GM23338 (cell line): Measurements from ENCODE around the gene ZDHHC9. TPM values are rescaled to one million over a fixed set of nuclear protein-coding genes. Genes with fewer than 3 reads are reported as not detected.

Experiments used
- ATAC-seq: fragments of 200-7000 bp; cut with Tn5 transposase; 3 replicates; pipeline ENCODE4 v1.9.1; 2020
- DNase-seq: peaks from one replicate; pipeline ENCODE4 v3.0.0-alpha.2; 2015; ENCODE audit warnings: low spot score
- H2AFZ ChIP-seq: fragments of 200-600 bp; sonication (generic); 2 replicates; pipeline ENCODE4 v1.8.0; 2016; ENCODE audit warnings: antibody characterized with exemption, mild to moderate bottlenecking, moderate library complexity
- H3F3A ChIP-seq: fragments of 200-600 bp; sonication (generic); replicated peaks from 2 replicates; pipeline ENCODE4 v1.8.0; 2017; ENCODE audit warnings: antibody characterized with exemption, mixed run types, low read depth
- H3K27ac ChIP-seq: fragments of 200-600 bp; sonication (generic); 2 replicates; pipeline ENCODE4 v1.6.1; 2016; ENCODE audit warnings: low read depth
- H3K27me3 ChIP-seq: fragments of 200-600 bp; sonication (generic); 2 replicates; pipeline ENCODE4 v1.8.0; 2016; ENCODE audit warnings: mild to moderate bottlenecking, mixed run types, moderate library complexity; ENCODE audit not compliant: insufficient read depth
- H3K36me3 ChIP-seq: fragments of 200-600 bp; sonication (generic); 2 replicates; pipeline ENCODE4 v1.8.0; 2016; ENCODE audit warnings: mild to moderate bottlenecking; ENCODE audit not compliant: insufficient read depth
- H3K4me1 ChIP-seq: fragments of 200-600 bp; sonication (generic); 2 replicates; pipeline ENCODE4 v1.8.0; 2016; ENCODE audit warnings: mild to moderate bottlenecking, moderate library complexity; ENCODE audit not compliant: insufficient read depth
- H3K4me2 ChIP-seq: fragments of 200-600 bp; sonication (generic); 2 replicates; pipeline ENCODE4 v1.7.1; 2017; ENCODE audit warnings: mixed run types
- H3K4me3 ChIP-seq: fragments of 200-600 bp; sonication (generic); 2 replicates; pipeline ENCODE4 v1.6.1; 2016; ENCODE audit warnings: mixed run types
- H3K79me2 ChIP-seq: fragments of 200-600 bp; sonication (generic); replicated peaks from 2 replicates; pipeline ENCODE4 v1.8.0; 2017; ENCODE audit warnings: mild to moderate bottlenecking; ENCODE audit not compliant: insufficient read depth
- H3K9me2 ChIP-seq: fragments of 200-600 bp; sonication (generic); 2 replicates; pipeline ENCODE4 v1.8.0; 2017; ENCODE audit not compliant: insufficient read depth
- H4K20me1 ChIP-seq: fragments of 200-600 bp; sonication (generic); replicated peaks from 2 replicates; pipeline ENCODE4 v1.8.0; 2017; ENCODE audit warnings: mild to moderate bottlenecking; ENCODE audit not compliant: insufficient read depth
- H3K27ac Mint-ChIP-seq: 2 replicates; pipeline ENCODE4 v1.8.0; 2020; ENCODE audit warnings: inconsistent platforms, mild to moderate bottlenecking, moderate library complexity, mixed read lengths
- H3K27me3 Mint-ChIP-seq: 3 replicates; pipeline ENCODE4 v1.8.0; 2022; ENCODE audit warnings: low read depth, mild to moderate bottlenecking, moderate library complexity, mixed read lengths, inconsistent platforms; ENCODE audit not compliant: insufficient read depth, poor library complexity
- H3K36me3 Mint-ChIP-seq: 3 replicates; pipeline ENCODE4 v1.8.0; 2021; ENCODE audit warnings: low read depth, mild to moderate bottlenecking, inconsistent platforms, moderate library complexity, mixed read lengths
- H3K4me1 Mint-ChIP-seq: 3 replicates; pipeline ENCODE4 v1.8.0; 2020; ENCODE audit warnings: mild to moderate bottlenecking, inconsistent platforms, mixed read lengths
- H3K4me3 Mint-ChIP-seq: 3 replicates; pipeline ENCODE4 v1.8.0; 2021; ENCODE audit warnings: moderate library complexity, mild to moderate bottlenecking, inconsistent platforms, mixed read lengths
- H3K9me3 Mint-ChIP-seq: 3 replicates; pipeline ENCODE4 v1.8.0; 2020; ENCODE audit warnings: moderate library complexity, mild to moderate bottlenecking, inconsistent platforms, mixed read lengths
- CREB1 ChIP-seq: fragments of 250-450 bp; sonication (Bioruptor Pico); IDR thresholded peaks from 2 replicates; pipeline ENCODE4 v1.5.0; 2020; ENCODE audit warnings: low read depth, mild to moderate bottlenecking, moderate library complexity
- EZH2 ChIP-seq: fragments of 200-600 bp; sonication (generic); IDR thresholded peaks from one replicate; pipeline ENCODE4 v1.8.0; 2017; ENCODE audit warnings: antibody characterized with exemption, mild to moderate bottlenecking, low read depth; ENCODE audit not compliant: unreplicated experiment
- EZH2phosphoT487 ChIP-seq: fragments of 200-600 bp; sonication (generic); IDR thresholded peaks from one replicate; pipeline ENCODE4 v1.8.1; 2018; ENCODE audit warnings: antibody characterized with exemption; ENCODE audit not compliant: unreplicated experiment
- NANOG ChIP-seq: IDR thresholded peaks from 2 replicates; pipeline ENCODE4 v1.6.1; 2016; ENCODE audit warnings: antibody characterized with exemption, borderline replicate concordance
- POLR2AphosphoS5 ChIP-seq: IDR thresholded peaks from 2 replicates; pipeline ENCODE4 v1.6.1; 2016; ENCODE audit warnings: antibody characterized with exemption, low read depth
- STAT1 ChIP-seq: IDR thresholded peaks from one replicate; pipeline ENCODE4 v1.6.1; 2016; ENCODE audit warnings: antibody characterized with exemption; ENCODE audit not compliant: unreplicated experiment
- ZNF114 ChIP-seq: fragments of 250-450 bp; sonication (Bioruptor Pico); IDR thresholded peaks from 2 replicates; pipeline ENCODE4 v1.5.0; 2020; ENCODE audit warnings: mild to moderate bottlenecking, moderate library complexity
- ZNF331 ChIP-seq: fragments of 250-450 bp; sonication (Bioruptor Pico); IDR thresholded peaks from 2 replicates; pipeline ENCODE4 v1.5.0; 2020; ENCODE audit warnings: low read depth, mild to moderate bottlenecking, moderate library complexity
- polyA plus RNA-seq: library from polyadenylated mRNA; unstranded; fragments of >200 nt; fragmentation: Nextera tagmentation; extraction: Ambion mirVana; gene quantifications from 2 replicates; pipeline ENCODE4 v1.2.1, GENCODE V29; 2016
- total RNA-seq: library from RNA; depleted of rRNA; stranded (reverse); fragments of >200 nt; shearing (Covaris generic); gene quantifications from 2 replicates; pipeline ENCODE4 v1.2.3, GENCODE V29; 2014
- TF ChIP-seq, protein P1 (sequence below), 2 experiments: fragments of 200-600 bp in 1 of 2; sonication (generic) in 1 of 2; conservative IDR thresholded peaks; 2 replicates each; pipeline versions ENCODE4 v1.5.1 to v1.6.1; 2016 to 2017; ENCODE audit warnings: antibody characterized with exemption in 2 of 2, low read depth in 2 of 2, mild to moderate bottlenecking in 2 of 2, moderate library complexity in 1 of 2
- TF ChIP-seq, protein P2 (sequence below): IDR thresholded peaks from 2 replicates; pipeline ENCODE4 v1.6.1; 2016; ENCODE audit warnings: antibody characterized with exemption

The ZDHHC9 gene
- total and polyA plus RNA-seq, 2 experiments from 2014 or later: 14.2 to 17.6 TPM

DNA sequence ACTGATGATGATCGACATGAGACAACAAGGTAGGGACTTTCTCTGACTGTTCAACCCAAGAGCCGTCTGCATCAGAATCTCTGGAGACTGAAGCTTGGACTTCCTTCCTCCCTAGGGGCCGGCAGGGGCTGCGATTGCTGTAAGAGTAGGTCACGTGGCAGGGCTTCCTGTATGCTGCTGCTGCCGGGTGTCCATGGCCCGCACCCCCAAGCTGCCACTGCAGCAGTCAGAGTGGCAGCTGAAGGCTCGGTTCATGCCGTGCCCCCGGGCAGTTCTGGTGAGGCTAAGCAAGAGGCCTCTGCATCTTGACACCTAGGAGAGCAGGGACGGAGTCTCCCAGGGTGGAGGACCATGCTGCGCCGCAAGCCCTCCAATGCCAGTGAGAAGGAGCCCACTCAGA lies 63.9 kb downstream of the ZDHHC9 start, which contains the start of gene SASH3 (continued):
- TF ChIP-seq ZNF331 (CRISPR knock-in tag) (no peak), POLR2AphosphoS5 (no peak), EZH2phosphoT487 (no peak), STAT1 (no peak), NANOG (no peak), CREB1 (CRISPR knock-in tag) (no peak), EZH2 (no peak)
- TF ChIP-seq, protein P1, sequence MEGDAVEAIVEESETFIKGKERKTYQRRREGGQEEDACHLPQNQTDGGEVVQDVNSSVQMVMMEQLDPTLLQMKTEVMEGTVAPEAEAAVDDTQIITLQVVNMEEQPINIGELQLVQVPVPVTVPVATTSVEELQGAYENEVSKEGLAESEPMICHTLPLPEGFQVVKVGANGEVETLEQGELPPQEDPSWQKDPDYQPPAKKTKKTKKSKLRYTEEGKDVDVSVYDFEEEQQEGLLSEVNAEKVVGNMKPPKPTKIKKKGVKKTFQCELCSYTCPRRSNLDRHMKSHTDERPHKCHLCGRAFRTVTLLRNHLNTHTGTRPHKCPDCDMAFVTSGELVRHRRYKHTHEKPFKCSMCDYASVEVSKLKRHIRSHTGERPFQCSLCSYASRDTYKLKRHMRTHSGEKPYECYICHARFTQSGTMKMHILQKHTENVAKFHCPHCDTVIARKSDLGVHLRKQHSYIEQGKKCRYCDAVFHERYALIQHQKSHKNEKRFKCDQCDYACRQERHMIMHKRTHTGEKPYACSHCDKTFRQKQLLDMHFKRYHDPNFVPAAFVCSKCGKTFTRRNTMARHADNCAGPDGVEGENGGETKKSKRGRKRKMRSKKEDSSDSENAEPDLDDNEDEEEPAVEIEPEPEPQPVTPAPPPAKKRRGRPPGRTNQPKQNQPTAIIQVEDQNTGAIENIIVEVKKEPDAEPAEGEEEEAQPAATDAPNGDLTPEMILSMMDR (conservative IDR thresholded peaks at IDR 0.05; ENCODE audit: low read depth in 2 of 2): no peak
- TF ChIP-seq, protein P2, sequence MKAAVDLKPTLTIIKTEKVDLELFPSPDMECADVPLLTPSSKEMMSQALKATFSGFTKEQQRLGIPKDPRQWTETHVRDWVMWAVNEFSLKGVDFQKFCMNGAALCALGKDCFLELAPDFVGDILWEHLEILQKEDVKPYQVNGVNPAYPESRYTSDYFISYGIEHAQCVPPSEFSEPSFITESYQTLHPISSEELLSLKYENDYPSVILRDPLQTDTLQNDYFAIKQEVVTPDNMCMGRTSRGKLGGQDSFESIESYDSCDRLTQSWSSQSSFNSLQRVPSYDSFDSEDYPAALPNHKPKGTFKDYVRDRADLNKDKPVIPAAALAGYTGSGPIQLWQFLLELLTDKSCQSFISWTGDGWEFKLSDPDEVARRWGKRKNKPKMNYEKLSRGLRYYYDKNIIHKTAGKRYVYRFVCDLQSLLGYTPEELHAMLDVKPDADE: no peak

DNA sequence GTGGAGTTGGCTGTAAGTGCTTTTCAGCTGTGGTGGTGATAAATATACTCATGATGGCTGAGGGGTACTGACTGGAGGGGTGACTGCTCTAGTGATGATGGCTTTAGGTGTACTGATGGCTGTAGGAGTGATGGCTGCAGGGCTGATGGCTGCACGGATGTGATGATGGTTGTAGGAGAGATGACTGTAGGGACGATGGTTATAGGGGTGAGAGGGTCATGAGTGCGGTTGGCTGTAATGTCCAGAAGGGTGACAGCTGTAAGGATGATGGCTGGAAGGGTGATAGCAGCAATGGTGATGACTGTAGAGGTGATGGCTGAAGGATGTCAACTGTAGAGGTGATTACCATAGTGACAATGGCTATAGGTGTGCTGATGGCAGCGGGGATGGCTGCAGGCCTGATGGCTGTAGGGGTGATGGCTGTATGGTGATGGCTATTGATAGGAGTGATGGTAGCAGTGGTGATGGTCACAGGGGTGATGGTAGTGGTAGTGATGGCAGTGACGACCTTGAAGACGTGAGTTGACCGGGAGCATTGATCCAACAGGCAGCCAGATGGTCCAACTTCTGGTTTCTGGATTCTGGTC lies 64.5 kb downstream of the ZDHHC9 start:
- no peak overlapping the region for H3K4me3 Mint-ChIP-seq
- Histone ChIP-seq H4K20me1 (no peaks in the 10 kb centered on the region), H3K4me2 (no peak overlapping the region), H2AFZ (no peak overlapping the region), H3K4me3 (no peak overlapping the region), H3K36me3 (no peaks in the 10 kb centered on the region), H3K4me1 (no peaks in the 10 kb centered on the region), H3F3A (no peaks in the 10 kb centered on the region), H3K9me2 (no peaks in the 10 kb centered on the region), H3K27me3 (no peaks in the 10 kb centered on the region), H3K79me2 (no peaks in the 10 kb centered on the region), H3K27ac (no peak overlapping the region)
- no peaks in the 10 kb centered on the region for H3K9me3 Mint-ChIP-seq
- H3K27me3 Mint-ChIP-seq: no peaks in the 10 kb centered on the region
- DNase-seq: no peak
- ATAC-seq: no peak
- H3K27ac Mint-ChIP-seq: no peak overlapping the region
- H3K4me1 Mint-ChIP-seq: peaks cover 3% of the 10 kb centered on the region
- TF ChIP-seq EZH2 (no peak), STAT1 (no peak), ZNF114 (CRISPR knock-in tag) (no peak), EZH2phosphoT487 (no peak), POLR2AphosphoS5 (no peak), ZNF331 (CRISPR knock-in tag) (no peak)
- TF ChIP-seq, protein P1 (conservative IDR thresholded peaks at IDR 0.05; ENCODE audit: low read depth in 2 of 2): no peak
- TF ChIP-seq, protein P2: no peak
- H3K36me3 Mint-ChIP-seq: no peaks in the 10 kb centered on the region
